Endothelial cell of umbilical vein (primary cell): ENCODE results near the gene RPF1. TPM values are rescaled to one million over a fixed set of nuclear protein-coding genes. Genes with fewer than 3 reads are reported as not detected.

Experiments
- BruUV-seq: library from RNA; stranded (reverse); fragments of 400-500 nt; replicated peaks from 2 replicates; lab custom pipeline; 2021; lab: Mats Ljungman, UMichigan
- CTCF ChIA-PET: fragments of 300-600, 350-600 bp; sonication (Branson Sonifier 250); formaldehyde crosslinking; loops from one replicate; lab custom pipeline; 2021; ENCODE audit warnings: antibody characterized with exemption, inconsistent platforms; lab: Charles Lee
- POLR2A ChIA-PET: fragments of 300-600, 350-600 bp; sonication (Branson Sonifier 250); formaldehyde crosslinking; loops from one replicate; lab custom pipeline; 2021; ENCODE audit warnings: antibody characterized with exemption, inconsistent platforms; lab: Charles Lee
- DNase-seq: peaks from one replicate; pipeline ENCODE4 v3.0.0-alpha.2; 2011; ENCODE audit warnings: low read depth, low spot score
- FAIRE-seq: peaks from 2 replicates; lab custom pipeline; 2011; peaks lifted over from hg19 to GRCh38; lab: Jason Lieb, UNC
- H2AFZ ChIP-seq: 2 replicates; pipeline ENCODE4 v1.6.0; 2012; ENCODE audit warnings: low read depth, low read length, control low read depth, inconsistent platforms
- H3K27ac ChIP-seq: 2 replicates; pipeline ENCODE4 v1.5.1; 2011; ENCODE audit warnings: low read depth, mild to moderate bottlenecking, control low read depth, low read length, moderate library complexity; ENCODE audit not compliant: insufficient read depth
- H3K27me3 ChIP-seq, 2 experiments: 2 replicates each; pipeline versions ENCODE4 v1.6.0 to v1.6.1; 2011; ENCODE audit warnings: low read length in 2 of 2, mixed read lengths in 1 of 2; ENCODE audit not compliant: control insufficient read depth in 2 of 2, insufficient read depth in 2 of 2
- H3K36me3 ChIP-seq, 2 experiments: 2 replicates in 1 of 2; 3 replicates in 1 of 2; pipeline ENCODE4 v1.5.1; 2011; ENCODE audit warnings: low read length in 2 of 2, mild to moderate bottlenecking in 1 of 2, moderate library complexity in 1 of 2; ENCODE audit not compliant: control insufficient read depth in 2 of 2, insufficient read depth in 2 of 2; ENCODE audit errors: extremely low read depth in 1 of 2
- H3K4me1 ChIP-seq: 3 replicates; pipeline ENCODE4 v1.5.1; 2011; ENCODE audit warnings: mild to moderate bottlenecking, low read length; ENCODE audit not compliant: control insufficient read depth, insufficient read depth; ENCODE audit errors: extremely low read depth
- H3K4me2 ChIP-seq: 2 replicates; pipeline ENCODE4 v1.6.1; 2011; ENCODE audit warnings: low read length, control low read depth, mixed read lengths; ENCODE audit not compliant: insufficient read depth
- H3K4me3 ChIP-seq, 3 experiments: fragments of 200-600 bp in 1 of 3; sonication (generic), shearing (Covaris generic) in 1 of 3; replicated peaks in 1 of 3; 2 replicates each; pipeline ENCODE4 v1.5.1; 2011 to 2016; ENCODE audit warnings: control low read depth in 3 of 3, low read length in 3 of 3, mild to moderate bottlenecking in 2 of 3, inconsistent platforms in 1 of 3, low read depth in 1 of 3, moderate library complexity in 1 of 3; ENCODE audit not compliant: insufficient read depth in 1 of 3
- H3K79me2 ChIP-seq: 2 replicates; pipeline ENCODE4 v1.6.0; 2012; ENCODE audit warnings: low read length, inconsistent platforms; ENCODE audit not compliant: control insufficient read depth, insufficient read depth
- H3K9ac ChIP-seq: replicated peaks from 2 replicates; pipeline ENCODE3; 2011; ENCODE audit warnings: low read length, control low read depth; ENCODE audit not compliant: insufficient read depth; ENCODE audit errors: extremely low read depth
- H3K9me1 ChIP-seq: replicated peaks from 3 replicates; pipeline ENCODE4 v1.6.0; 2011; ENCODE audit warnings: mild to moderate bottlenecking, low read length; ENCODE audit not compliant: control insufficient read depth, insufficient read depth; ENCODE audit errors: extremely low read depth
- H3K9me3 ChIP-seq: replicated peaks from 2 replicates; pipeline ENCODE4 v1.5.1; 2012; ENCODE audit warnings: low read length, inconsistent platforms; ENCODE audit not compliant: control insufficient read depth, insufficient read depth
- H4K20me1 ChIP-seq: replicated peaks from 2 replicates; pipeline ENCODE3; 2011; ENCODE audit warnings: mild to moderate bottlenecking, low read length; ENCODE audit not compliant: control insufficient read depth, insufficient read depth; ENCODE audit errors: extremely low read depth
- CTCF ChIP-seq, 2 donors: IDR thresholded peaks; 1 replicate in 1 of 2; 2 replicates in 1 of 2; pipeline ENCODE4 v1.5.1; 2011; ENCODE audit warnings: low read length in 2 of 2, mild to moderate bottlenecking in 2 of 2, moderate library complexity in 2 of 2, control low read depth in 1 of 2, inconsistent platforms in 1 of 2, low read depth in 1 of 2; ENCODE audit not compliant: insufficient read depth in 1 of 2; ENCODE audit errors: extremely low read depth in 1 of 2
- FOS ChIP-seq: IDR thresholded peaks from 2 replicates; pipeline ENCODE4 v1.6.1; 2011; ENCODE audit warnings: mild to moderate bottlenecking, low read length, moderate library complexity, borderline replicate concordance; ENCODE audit not compliant: insufficient read depth
- GATA2 ChIP-seq: IDR thresholded peaks from 2 replicates; pipeline ENCODE4 v1.7.0; 2011; ENCODE audit warnings: low read depth, mild to moderate bottlenecking, moderate library complexity, mixed read lengths, low read length; ENCODE audit not compliant: insufficient read length, insufficient read depth
- POLR2AphosphoS5 ChIP-seq: IDR thresholded peaks from 2 replicates; pipeline ENCODE4 v1.6.1; 2012; ENCODE audit warnings: low read depth, mild to moderate bottlenecking, control low read depth, low read length, moderate library complexity; ENCODE audit not compliant: insufficient read depth
- dilution Hi-C: fragments of 300-500 bp; cut with MboI; formaldehyde crosslinking; loops from one replicate; pipeline ENCODE4 v1.15.0; 2019; ENCODE audit warnings: low sequenced_read_pairs; ENCODE audit not compliant: extremely low pct_ligation_motif_present
- intact Hi-C: fragments of 100-400 bp; cut with micrococcal nuclease; formaldehyde crosslinking; loops from one replicate; pipeline ENCODE4 v1.10.0; 2022
- polyA plus RNA-seq, 4 experiments: library from polyadenylated mRNA; depleted of rRNA in 3 of 4; stranded (reverse) in 3 of 4; unstranded in 1 of 4; fragments of >200 nt; gene quantifications; 2 replicates each; pipeline versions ENCODE4 v1.2.1 to v1.2.3, GENCODE V29; 2011 to 2012; ENCODE audit warnings: missing spikeins in 1 of 4
- total RNA-seq: library from RNA; stranded (reverse); gene quantifications from 2 replicates; pipeline ENCODE4 v1.2.3, GENCODE V29; 2021

The RPF1 gene
- total and polyA plus RNA-seq, 2 donors (not counting 3 experiments of a cell fraction or from before 2014, with no cell fraction given): 15.3 to 32.6 TPM

DNA sequence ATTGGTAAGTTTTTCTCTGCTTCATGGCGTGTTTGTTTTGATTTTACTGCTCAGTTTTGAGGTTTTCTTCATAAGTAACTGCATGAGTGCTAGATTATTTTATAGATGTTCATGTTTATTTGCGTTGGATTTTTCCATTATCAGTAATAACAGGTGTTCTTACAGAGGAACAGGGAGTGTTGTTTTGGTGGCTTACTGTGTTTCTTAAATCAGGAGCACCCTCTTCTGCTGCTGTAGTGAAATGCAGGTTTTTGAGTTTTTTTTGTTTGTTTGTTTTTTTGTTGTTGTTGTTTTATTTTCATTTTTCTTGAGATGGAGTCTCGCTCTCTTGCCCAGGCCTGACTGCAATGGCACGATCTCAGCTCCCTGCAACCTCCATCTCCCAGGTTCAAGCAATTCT, 62.6 kb downstream of the RPF1 start:
- Histone ChIP-seq H2AFZ (no peak overlapping the region), H3K4me3 (no peak overlapping the region), H3K27ac (no peak overlapping the region), H3K9me1 (no peaks in the 10 kb centered on the region), H3K4me1 (no peaks in the 10 kb centered on the region), H3K4me2 (no peak overlapping the region), H3K27me3 (no peaks in the 10 kb centered on the region), H3K79me2 (no peaks in the 10 kb centered on the region), H4K20me1 (no peaks in the 10 kb centered on the region), H3K36me3 (no peaks in the 10 kb centered on the region), H3K9ac (no peak overlapping the region), H3K9me3 (no peaks in the 10 kb centered on the region)
- dilution Hi-C loops (no loop called here), intact Hi-C loops (loop anchor here (2.0 kb wide), 1 partner anchor 99 kb away; no protein-coding TSS in a partner anchor)
- no peak for DNase-seq
- no peak for FAIRE-seq
- POLR2A ChIA-PET: no interaction called here
- BruUV-seq: no TSS peak
- TF ChIP-seq FOS: no peak
- TF ChIP-seq CTCF (IDR thresholded peaks at IDR 0.05; ENCODE audit: extremely low read depth in 1 of 2, insufficient read depth in 1 of 2, low read depth in 1 of 2, low read length in 2 of 2): no peak
- no peak for TF ChIP-seq POLR2AphosphoS5
- no peak for TF ChIP-seq GATA2
- CTCF ChIA-PET: interaction anchor here (0.9 kb wide), 2 partner anchors 37 to 63 kb away, joined by 3 read pairs; no protein-coding TSS in a partner anchor

Other genes starting within 250 kb of the RPF1 start
- 3.9 and 4.8 TPM in 2 replicates for gene SAMD13, start 177.6 kb upstream of the RPF1 start, total RNA-seq
- gene SAMD13, start 177.6 kb upstream of the RPF1 start, polyA plus RNA-seq: 0.65 and 1.2 TPM in 2 replicates
- not detected in 2 replicates for gene DNASE2B, start 80.8 kb upstream of the RPF1 start, total RNA-seq
- gene DNASE2B, start 80.8 kb upstream of the RPF1 start, polyA plus RNA-seq: not detected in 2 replicates
- gene SPATA1, start 27.1 kb downstream of the RPF1 start, total RNA-seq: 1.7 and 2.6 TPM in 2 replicates
- gene SPATA1, start 27.1 kb downstream of the RPF1 start, polyA plus RNA-seq: 1.8 TPM in 1 of 2 replicates, not detected in the other
- 172 and 175 TPM in 2 replicates for gene GNG5, start 27.3 kb downstream of the RPF1 start, total RNA-seq
- 143 and 145 TPM in 2 replicates for gene GNG5, start 27.3 kb downstream of the RPF1 start, polyA plus RNA-seq
- gene CTBS, start 95.2 kb downstream of the RPF1 start, total RNA-seq: 10.7 and 14.3 TPM in 2 replicates
- gene CTBS, start 95.2 kb downstream of the RPF1 start, polyA plus RNA-seq: 9.0 and 11.4 TPM in 2 replicates
- gene SSX2IP, start 211.2 kb downstream of the RPF1 start, total RNA-seq: 6.9 and 8.4 TPM in 2 replicates
- 0.60 and 0.77 TPM in 2 replicates for gene SSX2IP, start 211.2 kb downstream of the RPF1 start, polyA plus RNA-seq